Measurements from ENCODE around the gene BACE1. TPM values are rescaled to one million over a fixed set of nuclear protein-coding genes. Genes with fewer than 3 reads are reported as not detected.

Gene BACE1
- total and polyA plus RNA-seq, 2 of the 13 experiments (the other 11 are each of a cell fraction or from before 2014, with no cell fraction given) = 7.5 to 17.9 TPM

GRCh38 chr11:117303646-117304315, 12.3 kb downstream of the BACE1 start:
- Histone ChIP-seq H3K9ac (ENCODE audit: insufficient read depth, low read depth, low read length) (no peak overlapping the region), H3K4me3 (replicated peaks in 1 of 3; ENCODE audit: insufficient read depth in 1 of 3, low read depth in 2 of 3, low read length in 3 of 3) (no peak overlapping the region), H3K27ac (ENCODE audit: extremely low read length, insufficient read depth, low read length) (no peak overlapping the region), H3K79me2 (ENCODE audit: insufficient read depth, low read length) (no peaks in the 10 kb centered on the region), H3K27me3 (ENCODE audit: control insufficient read depth in 1 of 2, insufficient read depth in 2 of 2, low read length in 2 of 2) (no peaks in the 10 kb centered on the region; a peak in 1 of 5 replicates), H2AFZ (ENCODE audit: low read length) (no peak overlapping the region), H3K4me1 (ENCODE audit: insufficient read depth, low read length) (peaks cover 58% of the 10 kb centered on the region), H3K9me3 (ENCODE audit: low read length) (no peaks in the 10 kb centered on the region), H3K4me2 (ENCODE audit: low read depth, low read length) (no peak overlapping the region), H3K36me3 (replicated peaks in 1 of 2; ENCODE audit: control insufficient read depth in 1 of 2, insufficient read depth in 2 of 2, low read length in 2 of 2) (no peaks in the 10 kb centered on the region), H4K20me1 (ENCODE audit: insufficient read depth, low read length) (no peaks in the 10 kb centered on the region)
- DNase-seq (ENCODE audit: low spot score) (no peak), ATAC-seq (no peak), FAIRE-seq (no peak)
- 52% methylated on average over 5 of the region's 5 CpGs for WGBS (ENCODE audit: low lambda C conversion rate)
- ChIA-PET POLR2A (interaction anchor here (1.2 to 7.1 kb wide), 3 partner anchors 11 to 24 kb away, joined by 3 to 62 read pairs (median 33); partner anchors contain the start of genes BACE1 and CEP164), CTCF (ENCODE audit: low intra/inter-chr PET ratio, low total read pairs) (no interaction called here)
- TF ChIP-seq KLF12 (CRISPR knock-in tag; IDR thresholded peaks at IDR 0.05; ENCODE audit: borderline replicate concordance) = 0 out of 2 replicates have a peak, but pooled peaks have one; percentile 12
- TF ChIP-seq ATAD3A (CRISPR knock-in tag; IDR thresholded peaks at IDR 0.05) = no peak
- in situ Hi-C loops (cut with HindIII; ENCODE audit: extremely low pct_ligation_motif_present, low pct_unique_long_range_greater_than_20kb) (no loop called here), intact Hi-C loops (cut with micrococcal nuclease; ENCODE audit: unreplicated experiment) (no loop called here)
- BruUV-seq (replicated peaks) = no TSS peak

GRCh38 chr11:117303101-117303500, 13.0 kb downstream of the BACE1 start:
- Histone ChIP-seq H3K4me2 (ENCODE audit: low read depth, low read length) (peak overlapping the region; percentile 48), H3K27me3 (ENCODE audit: control insufficient read depth in 1 of 2, insufficient read depth in 2 of 2, low read length in 2 of 2) (no peaks in the 10 kb centered on the region; a peak in 1 of 5 replicates), H3K36me3 (replicated peaks in 1 of 2; ENCODE audit: control insufficient read depth in 1 of 2, insufficient read depth in 2 of 2, low read length in 2 of 2) (no peaks in the 10 kb centered on the region), H3K9ac (ENCODE audit: insufficient read depth, low read depth, low read length) (no peak overlapping the region), H3K4me1 (ENCODE audit: insufficient read depth, low read length) (peaks cover 65% of the 10 kb centered on the region), H3K4me3 (replicated peaks in 1 of 3; ENCODE audit: insufficient read depth in 1 of 3, low read depth in 2 of 3, low read length in 3 of 3) (no peak overlapping the region; a peak in 1 of 6 replicates), H4K20me1 (ENCODE audit: insufficient read depth, low read length) (no peaks in the 10 kb centered on the region), H2AFZ (ENCODE audit: low read length) (no peak overlapping the region), H3K79me2 (ENCODE audit: insufficient read depth, low read length) (peaks cover 2% of the 10 kb centered on the region), H3K27ac (ENCODE audit: extremely low read length, insufficient read depth, low read length) (no peak overlapping the region), H3K9me3 (ENCODE audit: low read length) (no peaks in the 10 kb centered on the region)
- FAIRE-seq = no peak
- in situ Hi-C loops (cut with HindIII; ENCODE audit: extremely low pct_ligation_motif_present, low pct_unique_long_range_greater_than_20kb) = no loop called here
- WGBS (ENCODE audit: low lambda C conversion rate) = no CpG with 5 or more reads among the region's 4 CpGs
- intact Hi-C loops (cut with micrococcal nuclease; ENCODE audit: unreplicated experiment) = no loop called here
- no peak for ATAC-seq
- ChIA-PET POLR2A (interaction anchor here (6.5 to 7.1 kb wide), 2 partner anchors 12 to 25 kb away, joined by 33 to 62 read pairs; partner anchors contain the start of genes BACE1 and CEP164), CTCF (ENCODE audit: low intra/inter-chr PET ratio, low total read pairs) (no interaction called here)
- BruUV-seq (replicated peaks) = no TSS peak
- peak; percentile 38 for DNase-seq (ENCODE audit: low spot score)
- TF ChIP-seq ZNF253 (CRISPR knock-in tag; IDR thresholded peaks at IDR 0.05; ENCODE audit: borderline replicate concordance) (no peak), TEAD3 (CRISPR knock-in tag; optimal IDR thresholded peaks at IDR 0.05; ENCODE audit: borderline replicate concordance) (peak; percentile 27), GABPA (IDR thresholded peaks at IDR 0.05; ENCODE audit: low read depth, low read length) (no peak), GABPA (CRISPR knock-in tag; IDR thresholded peaks at IDR 0.05; ENCODE audit: low read depth) (peak; percentile 8; the same call in 1 of the 2 replicates), EP300 (IDR thresholded peaks at IDR 0.05; ENCODE audit: low read depth in 2 of 2, low read length in 2 of 2) (peak in 1 of 2 experiments; percentile 40; a peak in 1 of 4 replicates), EP300 (CRISPR knock-in tag; IDR thresholded peaks at IDR 0.05; ENCODE audit: borderline replicate concordance) (no peak; the same call in 1 of the 2 replicates), NR2F2 (IDR thresholded peaks at IDR 0.05; ENCODE audit: borderline replicate concordance, low read depth) (peak; percentile 72; the same call in 1 of the 2 replicates), GTF2F1 (IDR thresholded peaks at IDR 0.05; ENCODE audit: low read length) (no peak), ZNF292 (CRISPR knock-in tag; IDR thresholded peaks at IDR 0.05; ENCODE audit: borderline replicate concordance, low read depth) (peak; percentile 51; the same call in 1 of the 2 replicates), SP5 (CRISPR knock-in tag; IDR thresholded peaks at IDR 0.05; ENCODE audit: borderline replicate concordance, low read depth) (peak; percentile 20; the same call in 1 of the 2 replicates), ZNF607 (CRISPR knock-in tag; IDR thresholded peaks at IDR 0.05; ENCODE audit: borderline replicate concordance) (no peak), ARID3A (IDR thresholded peaks at IDR 0.05; ENCODE audit: low read depth, low read length) (no peak)
